SK-N-SH treated with all-trans-retinoic acid at 6 μM for 48 hours (cell line): ENCODE measurements around the gene EIF2B5.

Source experiments
- ARNTL ChIP-seq: fragments of 450-650 bp; formaldehyde crosslinking; IDR thresholded peaks from 2 replicates; pipeline ENCODE4 v1.5.0; 2020; ENCODE audit warnings: low read depth, mild to moderate bottlenecking, moderate library complexity, borderline replicate concordance
- BACH2 ChIP-seq: fragments of 250-450 bp; sonication (Bioruptor Pico); IDR thresholded peaks from 2 replicates; pipeline ENCODE4 v1.9.0; 2021; ENCODE audit warnings: mild to moderate bottlenecking, borderline replicate concordance
- CSDC2 ChIP-seq: fragments of 250-450 bp; sonication (Bioruptor Pico); IDR thresholded peaks from 2 replicates; pipeline ENCODE4 v1.5.0; 2020; ENCODE audit warnings: mild to moderate bottlenecking, moderate library complexity
- PPARA ChIP-seq: fragments of 250-450 bp; sonication (Bioruptor Pico); IDR thresholded peaks from 2 replicates; pipeline ENCODE4 v1.5.0; 2020; ENCODE audit warnings: mild to moderate bottlenecking, borderline replicate concordance
- RARB ChIP-seq: fragments of 250-450 bp; sonication (Bioruptor Pico); IDR thresholded peaks from 2 replicates; pipeline ENCODE4 v1.8.0; 2021; ENCODE audit warnings: mild to moderate bottlenecking, moderate library complexity
- TOX ChIP-seq: fragments of 250-450 bp; sonication (Bioruptor Pico); IDR thresholded peaks from 2 replicates; pipeline ENCODE4 v1.8.0; 2021; ENCODE audit warnings: mild to moderate bottlenecking, moderate library complexity, borderline replicate concordance
- ZFP30 ChIP-seq: fragments of 450-650 bp; formaldehyde crosslinking; IDR thresholded peaks from 2 replicates; pipeline ENCODE4 v1.5.0; 2022; ENCODE audit warnings: mild to moderate bottlenecking, moderate library complexity
- ZNF70 ChIP-seq: fragments of 450-650 bp; formaldehyde crosslinking; IDR thresholded peaks from 2 replicates; pipeline ENCODE4 v1.5.0; 2020; ENCODE audit warnings: mild to moderate bottlenecking, moderate library complexity
- TF ChIP-seq, protein P1 (sequence below): fragments of 250-450 bp; sonication (Bioruptor Pico); IDR thresholded peaks from 2 replicates; pipeline ENCODE4 v1.5.1; 2021; ENCODE audit warnings: mild to moderate bottlenecking, moderate library complexity
- TF ChIP-seq, protein P2 (sequence below): fragments of 250-450 bp; sonication (Bioruptor Pico); IDR thresholded peaks from 2 replicates; pipeline ENCODE4 v1.8.0; 2020; ENCODE audit warnings: mild to moderate bottlenecking, moderate library complexity, borderline replicate concordance
- TF ChIP-seq, protein P3 (sequence below): fragments of 250-450 bp; sonication (Bioruptor Pico); IDR thresholded peaks from 2 replicates; pipeline ENCODE4 v1.8.0; 2021; ENCODE audit warnings: low read depth, mild to moderate bottlenecking, moderate library complexity, borderline replicate concordance

DNA sequence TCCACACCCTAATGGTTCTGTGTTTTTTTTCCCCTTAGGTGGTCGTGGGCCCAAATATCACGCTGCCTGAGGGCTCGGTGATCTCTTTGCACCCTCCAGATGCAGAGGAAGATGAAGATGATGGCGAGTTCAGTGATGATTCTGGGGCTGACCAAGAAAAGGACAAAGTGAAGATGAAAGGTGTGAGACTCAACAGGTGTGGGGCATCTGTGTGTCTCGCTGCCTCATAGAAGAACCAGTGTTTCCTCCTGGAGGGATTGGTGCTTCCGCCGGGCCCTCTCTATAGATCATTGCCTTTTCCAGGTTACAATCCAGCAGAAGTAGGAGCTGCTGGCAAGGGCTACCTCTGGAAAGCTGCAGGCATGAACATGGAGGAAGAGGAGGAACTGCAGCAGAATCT lies 7.0 kb downstream of the EIF2B5 start:
- TF ChIP-seq ARNTL (CRISPR knock-in tag) (no peak), ZFP30 (CRISPR knock-in tag) (no peak), ZNF70 (no peak), TOX (CRISPR knock-in tag) (no peak), RARB (CRISPR knock-in tag) (no peak), CSDC2 (CRISPR knock-in tag) (no peak), BACH2 (CRISPR knock-in tag) (no peak), PPARA (CRISPR knock-in tag) (no peak)
- TF ChIP-seq, protein P1, sequence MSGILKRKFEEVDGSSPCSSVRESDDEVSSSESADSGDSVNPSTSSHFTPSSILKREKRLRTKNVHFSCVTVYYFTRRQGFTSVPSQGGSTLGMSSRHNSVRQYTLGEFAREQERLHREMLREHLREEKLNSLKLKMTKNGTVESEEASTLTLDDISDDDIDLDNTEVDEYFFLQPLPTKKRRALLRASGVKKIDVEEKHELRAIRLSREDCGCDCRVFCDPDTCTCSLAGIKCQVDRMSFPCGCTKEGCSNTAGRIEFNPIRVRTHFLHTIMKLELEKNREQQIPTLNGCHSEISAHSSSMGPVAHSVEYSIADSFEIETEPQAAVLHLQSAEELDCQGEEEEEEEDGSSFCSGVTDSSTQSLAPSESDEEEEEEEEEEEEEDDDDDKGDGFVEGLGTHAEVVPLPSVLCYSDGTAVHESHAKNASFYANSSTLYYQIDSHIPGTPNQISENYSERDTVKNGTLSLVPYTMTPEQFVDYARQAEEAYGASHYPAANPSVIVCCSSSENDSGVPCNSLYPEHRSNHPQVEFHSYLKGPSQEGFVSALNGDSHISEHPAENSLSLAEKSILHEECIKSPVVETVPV (CRISPR knock-in tag): no peak
- TF ChIP-seq, protein P2, sequence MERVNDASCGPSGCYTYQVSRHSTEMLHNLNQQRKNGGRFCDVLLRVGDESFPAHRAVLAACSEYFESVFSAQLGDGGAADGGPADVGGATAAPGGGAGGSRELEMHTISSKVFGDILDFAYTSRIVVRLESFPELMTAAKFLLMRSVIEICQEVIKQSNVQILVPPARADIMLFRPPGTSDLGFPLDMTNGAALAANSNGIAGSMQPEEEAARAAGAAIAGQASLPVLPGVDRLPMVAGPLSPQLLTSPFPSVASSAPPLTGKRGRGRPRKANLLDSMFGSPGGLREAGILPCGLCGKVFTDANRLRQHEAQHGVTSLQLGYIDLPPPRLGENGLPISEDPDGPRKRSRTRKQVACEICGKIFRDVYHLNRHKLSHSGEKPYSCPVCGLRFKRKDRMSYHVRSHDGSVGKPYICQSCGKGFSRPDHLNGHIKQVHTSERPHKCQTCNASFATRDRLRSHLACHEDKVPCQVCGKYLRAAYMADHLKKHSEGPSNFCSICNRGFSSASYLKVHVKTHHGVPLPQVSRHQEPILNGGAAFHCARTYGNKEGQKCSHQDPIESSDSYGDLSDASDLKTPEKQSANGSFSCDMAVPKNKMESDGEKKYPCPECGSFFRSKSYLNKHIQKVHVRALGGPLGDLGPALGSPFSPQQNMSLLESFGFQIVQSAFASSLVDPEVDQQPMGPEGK (CRISPR knock-in tag): no peak
- TF ChIP-seq, protein P3, sequence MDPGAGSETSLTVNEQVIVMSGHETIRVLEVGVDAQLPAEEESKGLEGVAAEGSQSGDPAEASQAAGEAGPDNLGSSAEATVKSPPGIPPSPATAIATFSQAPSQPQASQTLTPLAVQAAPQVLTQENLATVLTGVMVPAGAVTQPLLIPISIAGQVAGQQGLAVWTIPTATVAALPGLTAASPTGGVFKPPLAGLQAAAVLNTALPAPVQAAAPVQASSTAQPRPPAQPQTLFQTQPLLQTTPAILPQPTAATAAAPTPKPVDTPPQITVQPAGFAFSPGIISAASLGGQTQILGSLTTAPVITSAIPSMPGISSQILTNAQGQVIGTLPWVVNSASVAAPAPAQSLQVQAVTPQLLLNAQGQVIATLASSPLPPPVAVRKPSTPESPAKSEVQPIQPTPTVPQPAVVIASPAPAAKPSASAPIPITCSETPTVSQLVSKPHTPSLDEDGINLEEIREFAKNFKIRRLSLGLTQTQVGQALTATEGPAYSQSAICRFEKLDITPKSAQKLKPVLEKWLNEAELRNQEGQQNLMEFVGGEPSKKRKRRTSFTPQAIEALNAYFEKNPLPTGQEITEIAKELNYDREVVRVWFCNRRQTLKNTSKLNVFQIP (CRISPR knock-in tag): no peak
